Measurements from ENCODE around the gene CEP170B. TPM values are rescaled to one million over a fixed set of nuclear protein-coding genes. Genes with fewer than 3 reads are reported as not detected.
"Not testable (repeated sequence)": the region's sequence is repeated elsewhere in the genome, so short reads cannot be mapped to it uniquely, and the experiment has no call there.

CEP170B gene
- total and polyA plus RNA-seq, 2 donors (not counting 3 experiments of a cell fraction or from before 2014, with no cell fraction given) = 13.9 to 38.6 TPM

DNA sequence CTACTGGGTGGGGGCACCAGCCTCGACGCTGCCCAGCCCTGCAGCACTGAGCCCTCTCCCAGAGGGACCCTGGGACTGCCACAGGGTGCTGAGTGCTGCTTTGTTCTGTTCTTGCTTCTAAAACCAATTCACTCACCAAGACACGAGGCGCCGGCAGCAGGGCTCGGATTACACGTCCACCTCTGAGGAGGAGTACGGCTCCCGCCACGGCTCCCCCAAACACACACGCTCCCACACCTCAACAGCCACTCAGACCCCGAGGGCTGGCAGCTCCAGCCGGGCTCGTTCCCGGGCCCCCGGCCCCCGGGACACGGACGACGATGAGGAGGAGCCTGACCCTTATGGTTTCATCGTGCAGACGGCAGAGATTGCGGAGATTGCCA lies 24.3 kb downstream of the CEP170B start:
- POLR2A ChIA-PET = no interaction called here
- Histone ChIP-seq H3K4me1 (ENCODE audit: control insufficient read depth, extremely low read depth, insufficient read depth, low read length) (peaks cover 5% of the 10 kb centered on the region), H2AFZ (ENCODE audit: low read depth, low read length) (no peak overlapping the region), H3K9me1 (replicated peaks; ENCODE audit: control insufficient read depth, extremely low read depth, insufficient read depth, low read length) (no peaks in the 10 kb centered on the region), H3K9ac (replicated peaks; ENCODE audit: extremely low read depth, insufficient read depth, low read length) (no peak overlapping the region), H3K9me3 (replicated peaks; ENCODE audit: control insufficient read depth, insufficient read depth, low read length) (no peaks in the 10 kb centered on the region), H3K27ac (ENCODE audit: insufficient read depth, low read depth, low read length) (no peak overlapping the region), H3K4me2 (ENCODE audit: insufficient read depth, low read length) (no peak overlapping the region), H4K20me1 (replicated peaks; ENCODE audit: control insufficient read depth, extremely low read depth, insufficient read depth, low read length) (no peaks in the 10 kb centered on the region), H3K27me3 (ENCODE audit: control insufficient read depth in 2 of 2, insufficient read depth in 2 of 2, low read length in 2 of 2) (no peaks in the 10 kb centered on the region), H3K4me3 (replicated peaks in 1 of 3; ENCODE audit: insufficient read depth in 1 of 3, low read depth in 1 of 3, low read length in 3 of 3) (no peak overlapping the region), H3K36me3 (ENCODE audit: control insufficient read depth in 2 of 2, extremely low read depth in 1 of 2, insufficient read depth in 2 of 2, low read length in 2 of 2) (peaks cover 3 to 11% of the 10 kb centered on the region in 2 experiments), H3K79me2 (ENCODE audit: control insufficient read depth, insufficient read depth, low read length) (no peaks in the 10 kb centered on the region)
- intact Hi-C loops (cut with micrococcal nuclease) (no loop called here), dilution Hi-C loops (cut with MboI; ENCODE audit: extremely low pct_ligation_motif_present, low sequenced_read_pairs) (no loop called here)
- CTCF ChIA-PET = no interaction called here
- TF ChIP-seq GATA2 (IDR thresholded peaks at IDR 0.05; ENCODE audit: insufficient read depth, insufficient read length, low read depth, low read length) (no peak), FOS (IDR thresholded peaks at IDR 0.05; ENCODE audit: borderline replicate concordance, insufficient read depth, low read length) (no peak), MYC (IDR thresholded peaks at IDR 0.05; ENCODE audit: low read depth, low read length) (no peak), JUN (IDR thresholded peaks at IDR 0.05; ENCODE audit: borderline replicate concordance, insufficient read depth, insufficient read length, low read depth) (no peak), EZH2 (IDR thresholded peaks at IDR 0.05; ENCODE audit: borderline replicate concordance, low read depth, low read length, severe bottlenecking) (no peak), POLR2AphosphoS5 (IDR thresholded peaks at IDR 0.05; ENCODE audit: insufficient read depth, low read depth, low read length) (no peak), POLR2A (IDR thresholded peaks at IDR 0.05; ENCODE audit: low read depth, low read length) (no peak)
- TF ChIP-seq, protein P1, sequence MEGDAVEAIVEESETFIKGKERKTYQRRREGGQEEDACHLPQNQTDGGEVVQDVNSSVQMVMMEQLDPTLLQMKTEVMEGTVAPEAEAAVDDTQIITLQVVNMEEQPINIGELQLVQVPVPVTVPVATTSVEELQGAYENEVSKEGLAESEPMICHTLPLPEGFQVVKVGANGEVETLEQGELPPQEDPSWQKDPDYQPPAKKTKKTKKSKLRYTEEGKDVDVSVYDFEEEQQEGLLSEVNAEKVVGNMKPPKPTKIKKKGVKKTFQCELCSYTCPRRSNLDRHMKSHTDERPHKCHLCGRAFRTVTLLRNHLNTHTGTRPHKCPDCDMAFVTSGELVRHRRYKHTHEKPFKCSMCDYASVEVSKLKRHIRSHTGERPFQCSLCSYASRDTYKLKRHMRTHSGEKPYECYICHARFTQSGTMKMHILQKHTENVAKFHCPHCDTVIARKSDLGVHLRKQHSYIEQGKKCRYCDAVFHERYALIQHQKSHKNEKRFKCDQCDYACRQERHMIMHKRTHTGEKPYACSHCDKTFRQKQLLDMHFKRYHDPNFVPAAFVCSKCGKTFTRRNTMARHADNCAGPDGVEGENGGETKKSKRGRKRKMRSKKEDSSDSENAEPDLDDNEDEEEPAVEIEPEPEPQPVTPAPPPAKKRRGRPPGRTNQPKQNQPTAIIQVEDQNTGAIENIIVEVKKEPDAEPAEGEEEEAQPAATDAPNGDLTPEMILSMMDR (IDR thresholded peaks at IDR 0.05; ENCODE audit: extremely low read depth in 1 of 2, insufficient read depth in 1 of 2, low read depth in 1 of 2, low read length in 2 of 2) = no peak
- TF ChIP-seq, protein P2, sequence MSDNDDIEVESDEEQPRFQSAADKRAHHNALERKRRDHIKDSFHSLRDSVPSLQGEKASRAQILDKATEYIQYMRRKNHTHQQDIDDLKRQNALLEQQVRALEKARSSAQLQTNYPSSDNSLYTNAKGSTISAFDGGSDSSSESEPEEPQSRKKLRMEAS (IDR thresholded peaks at IDR 0.05; ENCODE audit: insufficient read depth, insufficient read length) = no peak
- FAIRE-seq = no peak
- no peak for DNase-seq (ENCODE audit: low read depth, low spot score)
- no TSS peak for BruUV-seq (replicated peaks)

DNA sequence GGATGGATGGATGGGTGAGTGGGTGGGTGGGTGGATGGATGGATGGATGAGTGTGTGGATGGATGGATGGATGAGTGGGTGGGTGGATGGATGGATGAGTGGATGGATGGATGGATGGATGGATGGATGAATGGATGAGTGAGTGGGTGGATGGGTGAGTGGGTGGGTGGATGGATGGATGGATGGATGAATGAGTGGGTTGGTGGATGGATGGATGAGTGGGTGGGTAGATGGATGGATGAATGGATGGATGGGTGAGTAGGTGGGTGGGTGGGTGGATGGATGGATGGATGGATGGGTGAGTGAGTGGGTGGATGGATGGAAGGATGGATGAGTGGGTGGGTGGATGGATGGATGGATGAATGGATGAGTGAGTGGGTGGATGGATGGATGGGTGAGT lies 25.2 kb downstream of the CEP170B start:
- dilution Hi-C loops (cut with MboI; ENCODE audit: extremely low pct_ligation_motif_present, low sequenced_read_pairs); H3K9me1 ChIP-seq (replicated peaks; ENCODE audit: control insufficient read depth, extremely low read depth, insufficient read depth, low read length); intact Hi-C loops (cut with micrococcal nuclease); H4K20me1 ChIP-seq (replicated peaks; ENCODE audit: control insufficient read depth, extremely low read depth, insufficient read depth, low read length); DNase-seq (ENCODE audit: low read depth, low spot score); H3K27ac ChIP-seq (ENCODE audit: insufficient read depth, low read depth, low read length); H2AFZ ChIP-seq (ENCODE audit: low read depth, low read length); H3K9me3 ChIP-seq (replicated peaks; ENCODE audit: control insufficient read depth, insufficient read depth, low read length); H3K4me3 ChIP-seq (replicated peaks in 1 of 3; ENCODE audit: insufficient read depth in 1 of 3, low read depth in 1 of 3, low read length in 3 of 3); FAIRE-seq; CTCF ChIA-PET; BruUV-seq (replicated peaks); H3K9ac ChIP-seq (replicated peaks; ENCODE audit: extremely low read depth, insufficient read depth, low read length); H3K27me3 ChIP-seq (ENCODE audit: control insufficient read depth in 2 of 2, insufficient read depth in 2 of 2, low read length in 2 of 2); POLR2A ChIA-PET; H3K4me2 ChIP-seq (ENCODE audit: insufficient read depth, low read length); H3K79me2 ChIP-seq (ENCODE audit: control insufficient read depth, insufficient read depth, low read length): not testable (repeated sequence)
- peaks cover 3 to 11% of the 10 kb centered on the region in 2 experiments for H3K36me3 ChIP-seq (ENCODE audit: control insufficient read depth in 2 of 2, extremely low read depth in 1 of 2, insufficient read depth in 2 of 2, low read length in 2 of 2)
- H3K4me1 ChIP-seq (ENCODE audit: control insufficient read depth, extremely low read depth, insufficient read depth, low read length) = peaks cover 11% of the 10 kb centered on the region
